Activated T-cell treated with anti-CD3 and anti-CD28 coated beads, Interleukin-2, amount 50 U/mL, for 4 hours (primary cell): Measurements from ENCODE around the gene COX7A2L. TPM values are rescaled to one million over a fixed set of nuclear protein-coding genes. Genes with fewer than 3 reads are reported as not detected.
"Not testable (repeated sequence)": the region's sequence is repeated elsewhere in the genome, so short reads cannot be mapped to it uniquely, and the experiment has no call there.

Experiments used
- ATAC-seq, 2 donors: fragments of 200-7000 bp; cut with Tn5 transposase; one replicate each; pipeline ENCODE4 v1.10.0; 2021
- DNase-seq: peaks from one replicate; pipeline ENCODE4 v3.0.0-alpha.2; 2020
- H3K27me3 Mint-ChIP-seq: one replicate; pipeline ENCODE4 v1.8.0; 2021; ENCODE audit warnings: low read depth, mixed read lengths
- H3K36me3 Mint-ChIP-seq: one replicate; pipeline ENCODE4 v1.8.0; 2022; ENCODE audit warnings: mixed read lengths; ENCODE audit not compliant: insufficient read depth
- H3K4me1 Mint-ChIP-seq: one replicate; pipeline ENCODE4 v1.8.0; 2021; ENCODE audit warnings: low read depth, mixed read lengths
- H3K4me3 Mint-ChIP-seq: one replicate; pipeline ENCODE4 v1.8.0; 2021; ENCODE audit warnings: mild to moderate bottlenecking, moderate library complexity, mixed read lengths
- H3K9me3 Mint-ChIP-seq: one replicate; pipeline ENCODE4 v1.8.0; 2021; ENCODE audit warnings: mixed read lengths
- total RNA-seq, 3 donors: library from RNA; stranded (reverse); gene quantifications; one replicate each; pipeline ENCODE4 v1.2.1, GENCODE V29; 2021

The COX7A2L gene
- total RNA-seq = 100 to 1,000 TPM in 1 of 3 donors, 10 to 100 TPM in 2; 89.6 to 100 (median 96.2) TPM

- Mint-ChIP-seq H3K9me3 (no peaks in the 10 kb centered on the region), H3K36me3 (peaks cover 3% of the 10 kb centered on the region), H3K27me3 (no peaks in the 10 kb centered on the region), H3K4me3 (peak within 1 kb of the TSS; percentile 93), H3K4me1 (peaks cover 49% of the 10 kb centered on the region)
- peak; percentile 94 to 96 for ATAC-seq
- peak; percentile 96 for DNase-seq
These were observed at the start of gene COX7A2L for GRCh38 chr2:42360890-42361727. Gene COX7A2L, minus strand, starts transcription at chr2:42361217. Its CDS starts 56 bp downstream, at chr2:42361161.

- Mint-ChIP-seq H3K4me3 (no peak overlapping the region), H3K9me3 (no peaks in the 10 kb centered on the region), H3K36me3 (no peaks in the 10 kb centered on the region), H3K27me3 (no peaks in the 10 kb centered on the region), H3K4me1 (no peaks in the 10 kb centered on the region)
- ATAC-seq (no peak), DNase-seq (no peak)
These were observed 47.0 kb upstream of the COX7A2L start for GRCh38 chr2:42408009-42408408.

GRCh38 chr2:42407476-42407875 lies 46.5 kb upstream of the COX7A2L start:
- Mint-ChIP-seq H3K4me3 (no peak overlapping the region), H3K9me3 (no peaks in the 10 kb centered on the region), H3K36me3 (no peaks in the 10 kb centered on the region), H3K27me3 (no peaks in the 10 kb centered on the region), H3K4me1 (no peaks in the 10 kb centered on the region)
- DNase-seq (no peak), ATAC-seq (no peak)

GRCh38 chr2:42404676-42405075 lies 43.7 kb upstream of the COX7A2L start:
- Mint-ChIP-seq H3K9me3 (no peaks in the 10 kb centered on the region), H3K4me3 (no peak overlapping the region), H3K36me3 (no peaks in the 10 kb centered on the region), H3K4me1 (no peaks in the 10 kb centered on the region), H3K27me3 (no peaks in the 10 kb centered on the region)
- DNase-seq (no peak), ATAC-seq (no peak)

GRCh38 chr2:42401773-42402172 lies 40.8 kb upstream of the COX7A2L start:
- Mint-ChIP-seq H3K4me3 (no peak overlapping the region), H3K4me1 (no peaks in the 10 kb centered on the region), H3K27me3 (peaks cover 1% of the 10 kb centered on the region), H3K9me3 (no peaks in the 10 kb centered on the region), H3K36me3 (no peaks in the 10 kb centered on the region)
- DNase-seq = no peak
- ATAC-seq = no peak

GRCh38 chr2:42398052-42398451 lies 37.0 kb upstream of the COX7A2L start:
- not testable (repeated sequence) for H3K36me3 Mint-ChIP-seq, ATAC-seq, H3K9me3 Mint-ChIP-seq, H3K4me1 Mint-ChIP-seq, H3K4me3 Mint-ChIP-seq, DNase-seq, H3K27me3 Mint-ChIP-seq

- not testable (repeated sequence) for H3K36me3 Mint-ChIP-seq, DNase-seq, H3K9me3 Mint-ChIP-seq, H3K4me3 Mint-ChIP-seq, H3K4me1 Mint-ChIP-seq, H3K27me3 Mint-ChIP-seq, ATAC-seq
These were observed 32.3 kb upstream of the COX7A2L start for GRCh38 chr2:42393320-42393719.

- Mint-ChIP-seq H3K9me3 (no peaks in the 10 kb centered on the region), H3K27me3 (no peaks in the 10 kb centered on the region)
These were observed 31.2 kb upstream of the COX7A2L start for GRCh38 chr2:42392191-42392590.

GRCh38 chr2:42390401-42390969 lies 29.5 kb upstream of the COX7A2L start:
- H3K9me3 Mint-ChIP-seq = no peaks in the 10 kb centered on the region
- DNase-seq (no peak), ATAC-seq (no peak)
- H3K36me3 Mint-ChIP-seq = no peaks in the 10 kb centered on the region
- no peaks in the 10 kb centered on the region for H3K4me1 Mint-ChIP-seq
- no peaks in the 10 kb centered on the region for H3K27me3 Mint-ChIP-seq
- H3K4me3 Mint-ChIP-seq = no peak overlapping the region

More at GRCh38 chr2:42392191-42392590, 31.2 kb upstream of the COX7A2L start:
- ATAC-seq (no peak), DNase-seq (no peak)
- Mint-ChIP-seq H3K36me3 (no peaks in the 10 kb centered on the region), H3K4me1 (no peaks in the 10 kb centered on the region), H3K4me3 (no peak overlapping the region)

GRCh38 chr2:42386682-42387081 lies 25.7 kb upstream of the COX7A2L start:
- H3K36me3 Mint-ChIP-seq = no peaks in the 10 kb centered on the region
- DNase-seq = no peak
- H3K27me3 Mint-ChIP-seq = peaks cover 3% of the 10 kb centered on the region
- no peak overlapping the region for H3K4me3 Mint-ChIP-seq
- no peaks in the 10 kb centered on the region for H3K9me3 Mint-ChIP-seq
- H3K4me1 Mint-ChIP-seq = no peaks in the 10 kb centered on the region
- ATAC-seq = peak in 1 of 2 donors; percentile 37

- H3K9me3 Mint-ChIP-seq = no peaks in the 10 kb centered on the region
- peaks cover 3% of the 10 kb centered on the region for H3K27me3 Mint-ChIP-seq
- no peak overlapping the region for H3K4me3 Mint-ChIP-seq
- H3K4me1 Mint-ChIP-seq = no peaks in the 10 kb centered on the region
- no peak for DNase-seq
- no peak for ATAC-seq
- H3K36me3 Mint-ChIP-seq = no peaks in the 10 kb centered on the region
These were observed 24.2 kb upstream of the COX7A2L start for GRCh38 chr2:42385225-42385624.

- no peak overlapping the region for H3K4me3 Mint-ChIP-seq
- no peak for ATAC-seq
- H3K36me3 Mint-ChIP-seq = no peaks in the 10 kb centered on the region
- no peak for DNase-seq
- peaks cover 3% of the 10 kb centered on the region for H3K27me3 Mint-ChIP-seq
- no peaks in the 10 kb centered on the region for H3K4me1 Mint-ChIP-seq
- H3K9me3 Mint-ChIP-seq = no peaks in the 10 kb centered on the region
These were observed 23.0 kb upstream of the COX7A2L start for GRCh38 chr2:42383855-42384530.

GRCh38 chr2:42382144-42382543 lies 21.1 kb upstream of the COX7A2L start:
- Mint-ChIP-seq H3K4me3 (no peak overlapping the region), H3K9me3 (no peaks in the 10 kb centered on the region), H3K27me3 (peaks cover 3% of the 10 kb centered on the region), H3K36me3 (no peaks in the 10 kb centered on the region), H3K4me1 (no peaks in the 10 kb centered on the region)
- no peak for ATAC-seq
- no peak for DNase-seq

GRCh38 chr2:42380026-42380425 lies 19.0 kb upstream of the COX7A2L start:
- not testable (repeated sequence) for H3K36me3 Mint-ChIP-seq, H3K27me3 Mint-ChIP-seq, ATAC-seq, H3K4me3 Mint-ChIP-seq, H3K9me3 Mint-ChIP-seq, H3K4me1 Mint-ChIP-seq, DNase-seq
